NCI-H69 (cell line): ENCODE data around the gene FBXO46.
"Not testable (repeated sequence)": the region's sequence is repeated elsewhere in the genome, so short reads cannot be mapped to it uniquely, and the experiment has no call there.

Experiments
- DNase-seq: peaks from one replicate; lab custom pipeline; 2025; lab: John Stamatoyannopoulos, UW

Gene FBXO46

DNA sequence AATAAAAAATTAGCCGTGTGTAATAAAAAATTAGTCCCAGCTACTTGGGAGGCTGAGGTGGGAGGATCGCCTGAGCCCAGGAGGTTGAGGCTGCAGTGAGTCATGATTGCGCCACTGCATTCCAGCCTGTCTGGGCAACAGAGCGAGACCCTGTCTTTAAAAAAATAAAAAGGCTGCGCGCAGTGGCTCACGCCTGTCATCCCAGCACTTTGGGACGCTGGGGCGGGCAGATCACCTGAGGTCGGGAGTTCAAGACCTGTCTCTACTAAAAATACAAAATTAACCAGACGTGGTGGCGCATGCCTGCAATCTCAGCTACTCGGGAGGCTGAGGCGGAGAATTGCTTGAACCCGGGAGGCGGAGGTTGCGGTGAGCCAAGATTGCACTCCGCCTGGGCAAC, 2.0 kb downstream of the FBXO46 start:
- not testable (repeated sequence) for DNase-seq

DNA sequence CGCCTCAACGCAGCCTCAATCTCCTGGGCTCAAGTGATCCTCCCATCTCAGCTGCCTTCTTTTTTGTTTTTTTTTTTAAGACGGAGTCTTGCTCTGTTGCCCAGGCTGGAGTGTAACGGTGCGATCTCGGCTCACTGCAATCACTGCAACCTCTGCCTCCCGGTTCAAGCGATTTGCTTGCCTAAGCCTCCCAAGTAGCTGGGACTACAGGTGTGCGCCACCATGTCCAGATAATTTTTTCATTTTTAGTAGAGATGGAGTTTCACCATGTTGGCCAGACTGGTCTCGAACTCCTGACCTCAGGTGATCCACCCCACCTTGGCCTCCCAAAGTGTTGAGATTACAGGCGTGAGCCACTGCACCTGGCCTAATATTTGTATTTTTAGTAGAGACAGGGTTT, 10.6 kb downstream of the FBXO46 start:
- not testable (repeated sequence) for DNase-seq

DNA sequence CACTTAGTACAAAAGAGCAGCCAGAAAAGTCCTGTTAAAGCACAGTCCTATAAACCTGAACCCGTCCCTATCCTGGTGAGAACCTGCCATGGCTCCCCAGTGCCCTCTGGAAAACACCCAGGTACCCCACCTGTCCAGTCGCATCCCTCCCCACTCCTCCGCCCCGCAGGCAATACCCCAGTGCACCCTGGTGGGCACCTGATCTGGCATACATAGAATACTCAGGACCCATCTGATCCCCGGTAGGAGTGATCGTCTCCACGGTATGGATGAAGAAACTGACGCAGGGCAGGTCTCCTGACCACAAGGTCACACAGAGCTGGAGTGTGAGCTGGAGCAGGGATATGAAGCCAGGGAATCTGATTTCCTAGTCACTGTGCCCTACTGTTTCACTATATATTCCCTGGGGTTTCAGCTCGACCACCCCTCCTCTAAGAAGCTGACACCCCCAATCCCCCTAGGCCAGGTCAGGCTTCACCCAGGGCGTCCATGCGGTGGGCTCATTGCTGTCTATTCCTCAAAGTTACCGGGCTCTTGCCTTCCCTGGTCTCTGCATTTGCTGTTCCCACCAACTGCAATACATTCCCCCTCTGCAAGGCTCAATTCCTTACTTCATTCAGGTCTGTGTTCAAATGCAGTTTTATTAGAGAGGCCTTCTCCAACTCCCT, 12.6 kb downstream of the FBXO46 start:
- no peak for DNase-seq

DNA sequence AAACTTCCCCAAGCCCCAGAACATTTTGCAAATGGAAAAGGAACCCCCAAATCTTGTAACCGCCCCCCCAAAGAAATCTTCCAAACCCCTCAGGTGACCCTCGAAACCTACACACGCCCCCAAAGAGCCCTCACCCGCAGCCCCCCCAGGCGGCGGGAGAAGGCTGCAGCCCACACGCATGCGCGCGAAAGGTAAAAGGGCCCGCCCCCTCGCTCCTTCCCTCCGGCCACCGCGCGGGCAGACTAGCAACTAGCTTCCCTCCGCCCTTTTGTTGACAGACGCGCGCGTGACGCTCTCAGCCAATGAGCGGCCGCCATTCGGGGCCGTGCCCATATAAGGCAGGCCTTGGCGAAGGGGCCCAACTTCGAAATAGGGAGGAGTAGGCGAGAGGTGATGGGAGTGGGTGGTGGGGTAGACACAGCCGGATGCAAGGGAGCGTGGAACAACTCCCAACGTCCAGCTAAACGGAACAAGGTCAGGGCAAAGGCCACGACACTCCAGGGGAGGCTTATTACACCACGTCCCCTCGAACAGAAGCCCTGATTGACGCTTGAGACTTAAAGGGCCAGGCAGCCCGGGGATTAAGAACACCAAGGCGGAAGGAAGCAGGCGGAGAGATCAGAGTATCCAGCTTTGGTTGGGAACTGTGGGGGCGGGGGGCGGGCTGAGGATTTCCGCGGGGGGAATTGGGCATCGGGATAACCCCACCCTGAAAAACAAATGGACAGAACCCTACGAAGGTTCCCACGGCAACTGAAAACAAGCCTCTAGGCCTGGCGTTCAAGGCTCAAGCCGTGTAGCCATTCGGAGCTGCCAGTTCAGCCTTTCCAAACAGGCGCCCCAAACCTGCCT, 13.3 kb downstream of the FBXO46 start:
- peak; percentile 99 for DNase-seq

DNA sequence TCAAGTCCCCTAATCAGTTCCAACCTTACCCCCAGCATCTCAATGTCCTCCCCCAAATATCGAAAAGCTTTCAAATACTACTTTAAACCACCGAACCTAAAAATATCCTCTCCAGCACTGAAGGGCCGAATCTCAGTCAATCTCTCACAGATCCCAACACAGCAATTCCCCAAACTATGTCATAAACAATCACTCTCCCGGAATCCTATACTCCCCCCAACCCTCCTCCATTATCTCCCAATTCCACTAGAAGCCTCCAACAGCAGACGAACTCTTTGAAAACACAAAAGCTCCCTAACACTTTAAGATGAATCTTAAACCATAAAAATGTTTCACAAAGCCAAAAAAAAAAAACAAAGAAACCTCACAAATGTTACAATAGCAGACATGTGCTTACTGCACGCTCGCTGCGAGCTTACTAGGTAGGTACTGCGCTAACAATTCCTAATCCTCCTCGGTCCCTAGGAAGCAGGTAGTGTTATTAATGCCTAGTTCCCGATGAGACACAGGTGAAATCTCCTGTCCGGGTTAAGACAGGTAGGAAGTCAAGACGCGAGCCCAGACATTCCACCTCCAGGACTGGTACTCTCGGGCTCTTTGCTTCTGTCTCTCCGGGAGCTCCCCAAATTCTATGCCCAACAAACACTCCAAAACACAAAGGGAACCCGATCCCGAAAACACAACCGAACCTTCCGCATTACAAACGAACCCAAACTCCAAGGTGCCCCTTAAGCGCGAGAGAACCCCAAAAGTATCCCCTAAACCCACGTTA, 14.2 kb downstream of the FBXO46 start:
- peak; percentile 69 for DNase-seq

DNA sequence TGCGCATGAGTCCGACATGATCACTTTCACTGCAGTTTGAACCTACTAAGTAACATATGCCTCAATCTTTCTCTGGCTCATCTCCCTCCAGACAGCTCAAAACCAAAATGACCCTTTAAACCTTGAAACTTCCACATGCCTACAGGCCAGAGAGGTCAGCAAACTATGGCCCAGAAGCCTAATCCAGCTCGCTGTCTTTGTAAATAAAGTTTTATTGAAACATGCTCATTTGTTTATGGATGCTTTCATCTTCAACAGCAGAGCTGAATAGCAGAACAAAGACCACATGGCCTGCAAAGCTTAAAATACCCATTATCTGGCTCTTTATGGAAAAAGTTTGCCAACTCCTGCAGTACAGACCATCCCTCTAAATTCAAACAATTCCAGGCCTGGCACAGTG, 15.6 kb downstream of the FBXO46 start:
- DNase-seq: no peak

DNA sequence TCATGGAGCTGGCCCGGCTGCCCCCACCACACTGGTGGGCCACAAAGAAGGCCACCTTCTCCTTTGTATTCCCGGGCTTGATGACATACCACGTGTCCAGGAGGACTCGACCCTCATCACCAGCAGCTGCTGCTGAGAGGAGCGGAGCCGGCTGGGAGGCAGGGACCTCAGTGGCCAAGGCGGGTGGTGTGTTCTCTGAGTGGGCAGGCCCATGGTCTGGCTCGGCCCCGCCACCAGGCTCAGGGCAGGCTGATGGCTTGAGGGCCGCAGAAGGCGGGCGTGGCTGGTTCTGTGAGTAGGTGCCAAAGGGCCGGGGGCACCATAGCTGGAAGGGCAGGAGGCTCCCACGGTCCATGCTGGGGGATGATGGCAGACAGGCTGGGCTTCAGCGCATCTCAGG, 17.6 kb downstream of the FBXO46 start:
- DNase-seq: no peak

DNA sequence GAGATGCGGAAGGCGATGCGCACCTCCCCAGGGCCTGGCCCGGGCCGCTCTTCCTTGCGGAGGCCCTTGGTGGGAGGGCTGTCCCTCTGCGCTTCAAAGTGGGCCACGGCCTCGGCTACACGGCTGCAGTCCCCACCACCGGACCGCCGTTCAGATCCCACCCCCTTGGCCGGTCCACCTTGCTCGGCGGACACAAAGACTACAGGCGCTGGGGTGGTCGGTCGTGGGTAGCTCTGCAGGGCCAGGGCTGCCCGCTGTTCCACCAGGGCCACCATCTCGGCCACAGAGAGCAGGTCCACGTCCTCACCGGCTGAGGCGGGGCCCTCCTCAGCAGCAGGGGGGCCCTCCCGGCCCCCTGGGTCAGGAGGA, 18.0 kb downstream of the FBXO46 start:
- DNase-seq: no peak

DNA sequence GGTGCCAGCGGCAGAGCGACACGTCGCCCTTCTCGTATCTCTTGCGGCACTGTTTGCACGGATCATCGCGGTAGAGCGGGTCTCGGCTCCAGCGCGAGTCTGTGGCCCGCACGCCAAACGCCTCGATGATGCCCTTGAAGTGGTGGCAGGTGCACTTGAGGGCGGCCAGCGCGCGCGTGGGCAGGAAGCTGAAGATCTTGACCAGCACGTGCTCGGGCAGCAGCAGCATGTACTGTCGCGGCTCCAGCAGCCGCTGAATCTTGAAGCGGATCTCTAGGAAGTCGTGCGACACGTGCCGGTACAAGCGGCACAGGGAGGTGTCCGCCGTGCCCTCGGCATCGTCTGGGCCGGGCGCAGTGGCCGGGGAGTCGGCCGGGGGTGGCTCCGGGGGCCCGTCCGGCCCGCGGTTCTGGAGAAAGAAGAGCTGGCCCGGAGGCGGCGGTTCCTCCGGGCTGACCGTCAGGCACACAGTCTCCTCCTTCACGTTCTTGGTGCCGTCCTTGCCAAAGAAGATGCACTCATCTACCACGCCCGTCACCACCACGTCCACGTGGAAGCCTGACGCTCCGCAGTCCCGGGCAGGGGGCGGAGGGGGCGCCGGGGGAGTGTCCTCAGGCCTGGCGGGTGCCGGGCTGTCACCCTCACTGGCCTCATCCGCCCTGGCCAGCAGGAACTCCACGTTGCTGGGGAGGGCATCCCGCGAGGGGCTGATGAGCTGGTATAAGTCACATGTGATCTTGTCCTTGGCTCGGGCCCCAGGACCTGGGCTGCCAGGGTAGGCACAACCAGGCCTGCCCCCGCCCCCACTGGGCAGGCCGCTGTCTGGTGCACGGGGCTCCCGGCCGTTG, 18.6 kb downstream of the FBXO46 start:
- DNase-seq: no peak

DNA sequence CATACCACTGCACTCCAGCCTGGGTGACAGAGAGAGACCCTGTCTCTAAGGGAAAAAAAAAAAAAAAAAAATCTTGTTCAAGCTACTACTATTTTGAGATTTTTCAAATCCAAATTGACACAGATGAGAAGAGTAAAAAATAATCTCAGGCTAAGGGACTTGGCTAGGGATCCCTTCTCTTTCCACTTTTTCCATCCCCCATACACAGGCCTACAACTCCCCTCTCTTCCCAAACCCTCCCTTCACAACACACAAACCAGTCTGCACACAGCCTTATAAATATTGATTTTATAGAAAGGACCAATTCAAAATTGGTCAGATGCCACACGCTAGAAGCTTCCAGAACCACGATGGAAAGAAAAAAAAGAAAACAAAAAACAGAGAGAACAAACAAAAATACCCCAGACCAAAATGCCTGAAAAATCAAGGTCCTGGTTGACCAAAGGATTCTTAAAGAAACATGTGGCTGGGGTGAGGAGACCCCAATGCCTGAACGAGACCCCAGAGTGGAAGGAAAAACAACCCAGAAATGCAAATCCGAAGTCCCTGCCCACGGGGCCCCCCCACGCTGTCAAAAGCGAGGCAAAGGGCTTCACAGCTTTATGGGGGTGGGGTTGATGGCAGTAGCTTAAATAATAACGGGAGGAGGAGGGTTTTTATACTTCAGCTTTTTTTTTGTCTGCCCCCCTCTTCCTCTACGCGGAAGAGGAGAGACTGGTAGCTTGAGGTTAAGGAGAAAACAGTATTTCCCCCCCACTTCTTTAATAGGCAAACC, 20.2 kb downstream of the FBXO46 start:
- no peak for DNase-seq

DNA sequence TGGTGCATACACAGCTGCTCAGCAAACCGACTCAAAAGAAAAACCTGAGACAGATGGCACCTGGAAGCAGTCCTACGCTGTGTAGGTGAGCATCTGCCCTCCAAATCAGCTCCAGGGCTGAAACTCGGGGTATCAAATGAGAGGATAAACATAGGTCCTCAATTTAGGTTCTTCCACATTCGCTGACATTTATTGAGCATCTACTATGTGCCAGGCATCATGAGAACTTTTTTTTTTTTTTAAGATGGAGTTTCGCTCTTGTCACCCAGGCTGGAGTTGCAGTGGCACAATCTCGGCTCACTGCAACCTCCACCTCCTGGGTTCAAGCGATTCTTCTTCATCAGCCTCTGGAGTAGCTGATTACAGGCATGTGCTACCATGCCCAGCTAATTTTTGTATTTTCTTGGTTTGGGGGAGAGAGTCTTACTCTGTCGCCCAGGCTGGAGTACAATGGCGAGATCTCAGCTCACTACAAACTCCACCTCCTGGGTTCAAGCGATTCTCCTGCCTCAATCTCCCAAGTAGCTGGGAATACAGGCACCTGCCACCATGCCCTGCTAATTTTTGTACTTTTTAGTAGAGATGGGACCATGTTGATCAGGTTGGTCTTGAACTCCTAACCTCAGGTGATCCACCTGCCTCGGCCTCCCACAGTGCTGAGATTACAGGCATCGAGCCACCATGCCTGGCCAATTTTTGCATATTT, 24.8 kb downstream of the FBXO46 start:
- DNase-seq: no peak

DNA sequence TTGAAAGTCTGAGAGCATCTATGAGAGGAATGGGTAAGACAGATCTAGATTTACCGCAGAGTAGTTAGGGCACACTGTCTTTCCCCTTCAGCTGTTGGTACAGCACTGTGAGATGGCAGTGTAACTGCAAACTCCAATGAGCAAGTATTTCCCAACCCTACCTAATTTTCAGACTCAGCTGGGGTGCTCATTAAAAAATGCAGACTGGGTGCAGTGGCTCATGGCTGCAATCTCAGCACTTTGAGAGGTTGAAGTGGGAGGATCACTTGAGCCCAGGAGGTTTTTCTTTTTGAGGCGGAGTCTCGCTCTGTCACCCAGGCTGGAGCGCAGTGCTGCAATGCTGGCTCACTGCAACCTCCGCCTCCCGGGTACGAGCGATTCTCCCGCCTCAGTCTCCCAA, 25.6 kb downstream of the FBXO46 start:
- no peak for DNase-seq

DNA sequence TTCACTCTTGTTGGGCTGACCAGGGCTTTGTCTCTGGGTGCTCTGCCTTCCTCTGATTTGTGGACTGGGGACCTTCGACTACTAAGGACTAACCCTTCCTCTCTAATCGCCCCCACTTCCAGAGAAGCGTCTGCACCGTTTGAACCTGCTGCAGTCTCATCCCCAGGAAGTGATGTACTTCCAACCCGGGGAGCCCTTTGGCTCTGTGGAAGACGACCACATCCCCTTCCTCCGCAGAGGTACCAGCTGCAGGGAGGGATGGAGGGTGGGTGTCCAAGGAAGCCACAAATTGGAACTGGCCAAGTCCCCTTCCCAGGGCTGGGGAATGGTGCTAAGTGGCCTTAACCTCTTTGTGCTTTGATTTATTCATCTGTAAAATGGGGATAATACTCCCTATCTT, 29.0 kb downstream of the FBXO46 start:
- DNase-seq: no peak

DNA sequence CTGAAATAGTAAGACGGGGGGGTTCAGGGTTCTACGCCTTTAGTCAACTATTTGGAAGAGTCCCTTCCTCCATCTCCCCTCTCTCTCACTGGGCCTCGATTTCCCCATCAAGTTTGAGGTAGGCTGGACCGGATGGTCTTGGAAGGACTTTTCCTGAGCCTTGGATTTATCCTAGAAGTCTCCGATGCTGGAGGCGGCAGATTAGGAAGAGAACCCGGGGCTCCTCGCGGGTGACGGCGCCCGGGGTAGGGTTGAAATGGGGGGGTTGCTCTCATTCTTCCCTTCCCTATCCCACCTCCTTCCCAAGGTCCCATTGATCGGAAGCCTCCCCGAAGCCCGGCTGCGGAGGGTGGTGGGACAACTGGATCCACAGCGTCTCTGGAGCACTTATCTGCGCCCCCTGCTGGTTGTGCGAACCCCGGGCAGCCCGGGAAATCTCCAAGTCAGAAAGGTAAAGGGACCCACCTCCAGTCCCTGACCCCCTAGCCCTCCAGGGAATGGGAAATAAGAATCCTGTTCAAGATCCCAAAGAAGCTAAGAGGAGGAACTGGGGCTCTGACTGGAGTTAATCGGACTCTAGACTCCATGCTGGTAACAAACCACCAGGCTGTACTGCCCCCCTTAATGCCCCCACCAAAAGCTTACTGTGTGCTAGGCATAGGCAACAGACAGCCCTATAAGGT, 37.4 kb downstream of the FBXO46 start:
- peak; percentile 83 for DNase-seq

DNA sequence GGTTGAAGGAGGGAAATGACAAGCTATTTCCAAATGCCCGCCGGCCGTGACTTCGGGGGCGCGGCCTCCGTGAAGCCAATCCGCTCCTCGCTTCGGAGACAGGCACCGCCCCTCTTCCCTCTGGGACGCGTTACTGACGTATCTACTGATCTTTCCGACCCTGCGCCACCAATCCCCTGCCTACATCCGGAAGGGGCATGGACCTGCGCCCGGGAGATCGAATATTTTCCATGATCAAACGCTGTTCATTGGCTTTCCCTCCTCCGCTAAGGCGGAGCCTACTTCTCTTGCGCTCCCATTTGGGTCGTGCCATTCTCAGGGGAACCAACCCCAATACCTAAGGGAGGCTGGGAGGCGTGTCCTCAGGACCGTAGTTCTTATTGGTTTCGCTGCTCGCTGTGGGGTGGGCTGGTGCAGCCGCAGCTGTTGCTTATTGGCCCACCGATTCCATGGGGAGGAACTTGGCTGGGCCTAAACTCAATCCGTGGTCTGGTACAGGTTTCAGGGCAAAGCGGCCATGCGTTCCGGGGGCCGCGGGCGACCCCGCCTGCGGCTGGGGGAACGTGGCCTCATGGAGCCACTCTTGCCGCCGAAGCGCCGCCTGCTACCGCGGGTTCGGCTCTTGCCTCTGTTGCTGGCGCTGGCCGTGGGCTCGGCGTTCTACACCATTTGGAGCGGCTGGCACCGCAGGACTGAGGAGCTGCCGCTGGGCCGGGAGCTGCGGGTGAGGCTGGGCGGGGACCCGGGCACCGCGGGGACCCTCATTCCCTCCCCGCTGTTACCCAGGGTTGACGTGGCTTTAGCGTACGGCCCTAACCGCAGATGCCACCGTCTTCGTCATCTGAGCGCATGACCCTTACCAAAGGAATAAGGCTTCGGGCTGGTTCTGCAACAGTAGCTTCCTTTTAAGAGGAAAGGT, 38.2 kb downstream of the FBXO46 start, which contains the start of gene QPCTL:
Gene QPCTL (plus strand): TSS at position 480 of the 919 bp plus-strand sequence. CDS start 38 bp downstream, at position 518.
- peak; percentile 100 for DNase-seq

DNA sequence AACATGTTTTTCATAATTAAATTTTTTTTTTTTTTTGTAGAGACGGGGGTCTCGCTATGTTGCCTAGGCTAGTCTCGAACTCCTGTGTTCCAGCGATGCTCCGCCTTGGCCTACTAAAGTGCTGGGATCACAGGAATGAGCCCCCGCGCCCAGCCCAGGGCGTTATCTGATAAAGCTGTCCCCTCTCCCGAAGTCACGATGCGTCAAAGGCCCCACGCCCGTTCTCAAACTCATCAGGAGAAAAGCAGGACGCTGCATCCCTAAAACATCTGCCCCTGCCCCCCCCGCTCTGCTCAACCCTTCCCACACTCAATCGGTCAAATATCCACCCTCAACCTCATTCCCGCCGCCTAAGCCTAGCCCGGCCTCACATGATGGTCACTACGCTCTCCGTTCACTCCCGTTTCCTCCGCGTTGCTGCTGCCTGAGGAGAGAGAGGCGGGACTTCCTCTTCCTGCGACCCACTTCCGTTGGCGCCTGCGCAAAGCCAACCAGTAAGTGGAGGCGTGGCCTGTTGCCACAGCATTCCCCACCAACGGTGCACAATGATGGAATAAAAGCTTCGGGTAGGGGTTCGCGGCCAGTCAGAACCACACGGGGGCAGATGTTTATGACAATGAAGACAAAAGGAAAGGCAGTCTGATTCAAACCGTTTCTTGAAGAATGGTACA, 39.0 kb downstream of the FBXO46 start, which contains the start of gene SNRPD2:
Gene SNRPD2 (minus strand): TSS at position 438 of the 671 bp plus-strand sequence. CDS start 65 bp downstream, at position 373.
- DNase-seq: peak; percentile 97

DNA sequence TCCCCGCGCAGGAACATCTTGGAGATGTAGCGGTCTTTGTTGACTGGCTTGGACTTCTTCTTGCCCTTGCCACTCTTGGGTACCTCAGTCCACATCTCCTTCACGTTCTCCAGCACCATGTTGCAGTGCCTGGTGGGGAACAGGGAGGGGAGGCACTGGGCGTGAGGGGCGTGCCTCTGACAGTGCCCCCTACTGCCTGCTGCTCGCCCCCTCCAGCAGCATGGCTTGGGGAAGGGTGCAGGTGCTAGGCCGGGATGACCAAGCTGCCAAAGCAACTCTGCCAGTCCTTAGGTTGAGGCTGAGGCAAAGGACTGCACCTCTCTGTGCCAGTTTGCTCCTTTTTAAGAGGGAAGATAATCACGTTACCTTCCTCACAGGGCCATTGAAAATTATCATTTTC, 43.1 kb downstream of the FBXO46 start:
- no peak for DNase-seq

DNA sequence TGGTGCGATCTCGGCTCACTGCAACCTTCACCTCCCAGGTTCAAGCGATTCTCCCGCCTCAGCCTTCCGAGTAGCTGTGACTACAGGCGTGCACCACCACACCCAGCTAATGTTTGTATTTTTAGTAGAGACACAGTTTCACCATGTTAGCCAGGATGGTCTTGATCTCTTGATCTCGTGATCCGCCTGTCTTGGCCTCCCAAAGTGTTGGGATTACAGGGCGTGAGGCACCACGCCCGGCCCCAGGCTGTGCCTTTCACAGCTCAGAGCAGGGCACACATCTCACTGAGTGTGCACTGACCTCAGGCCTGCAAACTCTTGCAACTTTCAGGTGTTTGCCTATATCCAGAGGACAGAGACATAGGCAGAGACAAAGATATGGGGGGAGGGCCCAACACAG, 45.7 kb downstream of the FBXO46 start:
- not testable (repeated sequence) for DNase-seq
